Right cardiac atrium (tissue), 5 donors: Measurements from ENCODE around the gene FOXR1. TPM values are rescaled to one million over a fixed set of nuclear protein-coding genes. Genes with fewer than 3 reads are reported as not detected.

Experiments
- ATAC-seq, 2 donors: fragments of 200-7000 bp; cut with Tn5 transposase; one replicate each; pipeline versions ENCODE4 v1.8.0 to v1.9.1; 2020; ENCODE audit warnings: moderate library complexity in 2 of 2, mild to moderate bottlenecking in 1 of 2
- DNase-seq, 3 donors: peaks; one replicate each; pipeline ENCODE4 v3.0.0-alpha.2; 2020
- H3K27ac ChIP-seq: one replicate; pipeline ENCODE4 v1.5.1; 2013; ENCODE audit warnings: mild to moderate bottlenecking, low read length, control low read depth, moderate library complexity
- H3K27me3 ChIP-seq: one replicate; pipeline ENCODE4 v1.6.1; 2013; ENCODE audit not compliant: control insufficient read depth, insufficient read depth
- H3K4me1 ChIP-seq: one replicate; pipeline ENCODE4 v1.6.1; 2013; ENCODE audit warnings: low read length; ENCODE audit not compliant: control insufficient read depth, insufficient read depth
- H3K4me3 ChIP-seq: one replicate; pipeline ENCODE4 v1.5.1; 2013; ENCODE audit warnings: low read length, control low read depth
- H3K9me3 ChIP-seq: one replicate; pipeline ENCODE4 v1.6.1; 2013; ENCODE audit warnings: low read length; ENCODE audit not compliant: control insufficient read depth
- WGBS: extraction: QIAGEN DNeasy Blood & Tissue Kit; methylation state at CpG from one replicate; pipeline ENCODE4 v1.1.7; 2013; 5-methylcytosine and 5-hydroxymethylcytosine counted together
- intact Hi-C, 4 donors: fragments of 100-400 bp; cut with DNase I; formaldehyde crosslinking; loops; one replicate each; pipeline versions ENCODE4 v1.11.0 to v1.14.0; 2022 to 2023
- long read RNA-seq, 4 donors: library from polyadenylated mRNA; unstranded; transcript quantifications; one replicate each; pipeline ENCODE4 v2.0.0, GENCODE V29; 2020 to 2021
- polyA plus RNA-seq: library from polyadenylated mRNA; stranded (reverse); fragments of 200-250 nt; gene quantifications from one replicate; pipeline ENCODE4 v1.2.3, GENCODE V29; 2013
- total RNA-seq, 4 donors: library from RNA; stranded (reverse); fragmentation: NEBNext Ultra II Directional; extraction: Animal tissue kit (Norgen Biotek cat#: 25700); gene quantifications; one replicate each; pipeline ENCODE4 v1.2.1, GENCODE V29; 2021
- donor health status: healthy with polysubstance abuse.
- donor health status: DM: no; HTN: yes; CAD: no.
- donor health status: DM: no; HTN: no; CAD: no.
- donor health status: DM: no; HTN: yes; CAD: no; lungs with severe emphysema.
- donor health status: DM: yes; HTN: yes; CAD: no.

Gene FOXR1, protein sequence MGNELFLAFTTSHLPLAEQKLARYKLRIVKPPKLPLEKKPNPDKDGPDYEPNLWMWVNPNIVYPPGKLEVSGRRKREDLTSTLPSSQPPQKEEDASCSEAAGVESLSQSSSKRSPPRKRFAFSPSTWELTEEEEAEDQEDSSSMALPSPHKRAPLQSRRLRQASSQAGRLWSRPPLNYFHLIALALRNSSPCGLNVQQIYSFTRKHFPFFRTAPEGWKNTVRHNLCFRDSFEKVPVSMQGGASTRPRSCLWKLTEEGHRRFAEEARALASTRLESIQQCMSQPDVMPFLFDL
- total RNA-seq (not detected), polyA plus RNA-seq (not detected)
- long read RNA-seq, donor 1: 0 reads
- long read RNA-seq, donor 2: 0 reads
- long read RNA-seq, donor 3: 0 reads
- long read RNA-seq, donor 4: 0 reads

- Histone ChIP-seq H3K9me3 (no peaks in the 10 kb centered on the region), H3K4me3 (no peak within 1 kb of the TSS), H3K27ac (no peak within 1 kb of the TSS), H3K4me1 (no peaks in the 10 kb centered on the region), H3K27me3 (no peaks in the 10 kb centered on the region)
- 32% methylated on average over 33 of the region's 33 CpGs for WGBS
- no peak for DNase-seq
- intact Hi-C loops: no loop called here
- no peak for ATAC-seq
These were observed at the start of gene FOXR1 for GRCh38 chr11:118971646-118972045. FOXR1 (plus strand) TSS chr11:118971761; CDS start chr11:118971932, 171 bp downstream.

GRCh38 chr11:118921929-118922744, 49.4 kb upstream of the FOXR1 start:
- ATAC-seq (peak; percentile 59 to 71), DNase-seq (peak; percentile 91 to 96 (median 96))
- WGBS: 17% methylated on average over 20 of the region's 20 CpGs
- Histone ChIP-seq H3K4me1 (peaks cover 22% of the 10 kb centered on the region), H3K27me3 (no peaks in the 10 kb centered on the region), H3K9me3 (no peaks in the 10 kb centered on the region), H3K4me3 (peak overlapping the region; percentile 64), H3K27ac (peak overlapping the region; percentile 90)
- intact Hi-C loops: loop anchor here in 1 of 4 donors (2.0 kb wide), 1 partner anchor 13 kb away; no protein-coding TSS in a partner anchor

DNA sequence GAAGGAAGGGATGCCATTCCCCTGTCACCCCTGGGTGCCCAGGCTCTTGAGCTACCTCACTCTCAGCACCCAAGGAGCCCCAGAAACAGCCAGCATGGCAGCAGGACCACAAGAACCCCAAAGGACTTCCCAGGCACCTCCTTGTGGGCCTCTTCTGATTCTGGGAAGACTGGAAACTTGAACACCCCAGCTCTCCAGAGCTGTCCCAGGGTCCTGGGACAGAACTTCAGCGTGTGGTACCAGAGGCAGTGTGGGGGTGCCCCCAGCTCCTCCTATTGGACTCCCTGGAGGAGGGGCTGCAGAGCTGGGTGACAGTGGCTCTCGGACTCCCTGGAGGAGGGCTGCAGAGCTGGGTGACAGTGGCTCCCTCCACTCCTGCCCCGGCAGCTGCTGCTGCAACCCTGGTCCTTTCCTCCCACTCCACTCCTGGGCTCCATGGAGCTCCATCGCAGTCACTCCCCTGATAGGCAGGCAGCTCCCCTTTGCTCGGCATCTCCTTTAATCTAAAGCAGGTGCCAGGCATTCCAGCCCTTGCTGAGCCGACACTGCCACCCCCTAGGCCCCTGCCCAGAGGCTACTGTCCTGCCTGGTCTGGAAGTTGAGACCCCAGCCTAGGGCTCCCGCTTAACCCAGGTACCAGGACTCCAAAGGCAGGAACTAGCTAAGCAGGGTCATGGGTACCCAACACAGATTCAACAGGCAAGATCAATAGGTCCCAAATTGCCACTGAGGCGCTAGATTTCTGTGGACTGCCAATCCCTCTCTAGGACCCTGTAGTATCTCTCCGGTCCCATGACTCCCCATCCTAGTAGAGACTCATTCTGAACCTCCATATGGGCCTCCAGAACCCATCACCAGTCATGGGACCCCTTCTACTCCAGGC, 48.6 kb upstream of the FOXR1 start:
- ATAC-seq (no peak), DNase-seq (peak in 2 of 3 donors; percentile 56 to 61)
- peak overlapping the region; percentile 64 for H3K4me3 ChIP-seq
- intact Hi-C loops: loop anchor here in 1 of 4 donors (2.0 kb wide), 1 partner anchor 14 kb away; no protein-coding TSS in a partner anchor
- no peaks in the 10 kb centered on the region for H3K9me3 ChIP-seq
- H3K4me1 ChIP-seq: peaks cover 18% of the 10 kb centered on the region
- 35% methylated on average over 9 of the region's 9 CpGs for WGBS
- H3K27me3 ChIP-seq: no peaks in the 10 kb centered on the region
- H3K27ac ChIP-seq: peak overlapping the region; percentile 90

- no peaks in the 10 kb centered on the region for H3K9me3 ChIP-seq
- H3K27me3 ChIP-seq: no peaks in the 10 kb centered on the region
- peak in 2 of 3 donors; percentile 36 to 54 for DNase-seq
- peak overlapping the region; percentile 90 for H3K27ac ChIP-seq
- peak overlapping the region; percentile 64 for H3K4me3 ChIP-seq
- H3K4me1 ChIP-seq: peaks cover 12% of the 10 kb centered on the region
- intact Hi-C loops: loop anchor here in 1 of 4 donors (2.0 kb wide), 1 partner anchor 15 kb away; no protein-coding TSS in a partner anchor
- 11% methylated on average over 7 of the region's 7 CpGs for WGBS
- ATAC-seq: no peak
These were observed 47.6 kb upstream of the FOXR1 start for GRCh38 chr11:118923721-118924587.

GRCh38 chr11:118924591-118925585, 46.7 kb upstream of the FOXR1 start:
- intact Hi-C loops: loop anchor here in 1 of 4 donors (5.0 kb wide), 1 partner anchor 133 kb away; the partner anchor contains the start of gene DDX6
- Histone ChIP-seq H3K27ac (peak overlapping the region; percentile 90), H3K4me3 (peak overlapping the region; percentile 64), H3K9me3 (no peaks in the 10 kb centered on the region), H3K27me3 (no peaks in the 10 kb centered on the region), H3K4me1 (peaks cover 7% of the 10 kb centered on the region)
- WGBS: under 1% methylated on average over 45 of the region's 45 CpGs
- peak; percentile 62 to 87 (median 85) for DNase-seq
- ATAC-seq: no peak

GRCh38 chr11:118927554-118928100, 43.9 kb upstream of the FOXR1 start:
- Histone ChIP-seq H3K27me3 (no peaks in the 10 kb centered on the region), H3K4me1 (peaks cover 2% of the 10 kb centered on the region), H3K4me3 (no peak overlapping the region), H3K27ac (peak overlapping the region; percentile 45), H3K9me3 (no peaks in the 10 kb centered on the region)
- ATAC-seq: no peak
- peak in 1 of 3 donors; percentile 30 for DNase-seq
- WGBS: 7% methylated on average over 7 of the region's 7 CpGs
- intact Hi-C loops: loop anchor here in 3 of 4 donors (2.0 to 5.0 kb wide), 3 partner anchors 19 to 135 kb away; partner anchors contain the start of gene DDX6 (in 1 of the 3)

DNA sequence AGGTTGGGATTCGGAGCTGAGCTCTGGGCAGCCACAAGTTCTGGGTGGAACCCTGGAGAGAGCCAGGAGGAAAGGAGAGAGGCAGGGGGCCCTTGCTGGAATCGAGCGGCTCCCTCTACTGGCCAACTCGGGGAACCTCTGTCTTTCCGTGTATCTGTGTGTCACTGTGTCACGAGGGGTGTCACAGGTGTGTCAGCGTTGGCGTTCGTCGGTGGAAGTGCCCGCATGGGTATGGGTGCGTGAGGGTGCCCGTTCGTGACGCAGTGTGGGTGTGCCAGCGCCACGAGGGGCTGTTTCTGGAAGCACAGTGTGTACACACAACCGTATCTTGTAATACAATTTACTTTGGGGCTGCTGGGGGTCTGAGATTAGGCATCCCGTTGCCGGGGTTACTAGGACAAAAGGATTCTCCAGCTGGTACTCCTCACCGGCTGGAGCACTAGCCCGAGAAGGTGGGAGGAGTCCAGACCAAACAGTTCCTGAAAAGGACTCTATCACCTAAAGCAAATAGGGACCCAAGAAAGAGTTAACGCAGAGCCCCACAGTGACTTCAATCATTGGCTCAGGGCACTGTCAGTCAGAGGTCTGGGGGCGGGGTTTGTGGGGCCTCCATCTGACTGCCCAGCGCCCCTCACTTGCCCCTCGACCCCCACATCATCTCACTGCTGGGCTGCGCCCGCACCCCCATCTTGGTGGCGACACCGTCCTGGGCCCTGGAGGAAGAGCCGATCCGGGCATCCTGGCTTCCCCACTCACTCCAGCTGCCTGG, 43.3 kb upstream of the FOXR1 start:
- Histone ChIP-seq H3K9me3 (no peaks in the 10 kb centered on the region), H3K4me1 (peaks cover 2% of the 10 kb centered on the region), H3K27ac (peak overlapping the region; percentile 99), H3K4me3 (peak overlapping the region; percentile 94), H3K27me3 (no peaks in the 10 kb centered on the region)
- intact Hi-C loops: loop anchor here in 3 of 4 donors (2.0 to 5.0 kb wide), 3 partner anchors 19 to 136 kb away; partner anchors contain the start of gene DDX6 (in 1 of the 3)
- DNase-seq (peak; percentile 92 to 95 (median 95)), ATAC-seq (peak; percentile 79 to 82)
- under 1% methylated on average over 32 of the region's 32 CpGs for WGBS

DNA sequence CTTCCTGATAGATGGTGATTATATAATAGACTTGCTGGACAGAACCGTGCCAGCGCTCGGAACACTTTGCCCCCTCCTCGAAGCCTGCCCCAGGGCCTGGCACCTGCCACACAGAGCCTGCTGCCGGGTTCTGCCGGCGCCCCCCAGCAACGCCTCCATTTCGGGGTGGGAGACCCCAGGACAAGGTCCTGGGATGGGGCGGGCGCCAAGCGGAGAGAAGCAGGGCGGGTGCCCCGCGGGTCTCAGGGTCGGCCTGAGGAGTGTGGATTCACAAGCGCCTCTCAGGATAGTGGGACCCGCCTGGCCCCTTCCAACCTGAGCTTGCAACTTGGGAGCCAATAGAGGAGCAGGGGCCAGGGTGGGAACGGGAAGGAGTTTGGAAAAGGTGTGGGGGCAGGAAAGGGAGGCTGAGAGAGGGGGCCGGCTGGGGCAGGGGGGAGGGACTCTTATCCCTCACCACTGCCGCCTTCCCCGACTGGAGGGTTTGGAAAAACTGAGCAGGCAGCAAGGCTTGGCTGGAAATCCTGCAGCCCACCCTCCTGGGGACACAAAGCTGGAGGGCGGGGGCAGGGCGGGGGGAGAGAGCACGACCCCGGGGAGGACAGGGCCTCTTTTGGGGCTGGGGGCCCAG, 42.6 kb upstream of the FOXR1 start:
- WGBS: under 1% methylated on average over 26 of the region's 26 CpGs
- H3K9me3 ChIP-seq: no peaks in the 10 kb centered on the region
- H3K27me3 ChIP-seq: no peaks in the 10 kb centered on the region
- intact Hi-C loops: loop anchor here in 3 of 4 donors (2.0 to 5.0 kb wide), 3 partner anchors 20 to 137 kb away; partner anchors contain the start of gene DDX6 (in 1 of the 3)
- no peaks in the 10 kb centered on the region for H3K4me1 ChIP-seq
- peak overlapping the region; percentile 99 for H3K27ac ChIP-seq
- ATAC-seq (peak; percentile 62 to 70), DNase-seq (peak in 2 of 3 donors; percentile 78 to 86)
- H3K4me3 ChIP-seq: peak overlapping the region; percentile 94
